Germinal center (tissue), 1 donor: Measurements from ENCODE around the gene FRMPD4.
"Not testable (repeated sequence)": the region's sequence is repeated elsewhere in the genome, so short reads cannot be mapped to it uniquely, and the experiment has no call there.

ENCODE experiments used
- DNase-seq: peaks from one replicate; pipeline ENCODE4 v3.0.0; 2012; ENCODE audit warnings: mixed read lengths, low spot score

Gene FRMPD4

GRCh38 chrX:12538096-12538495 is 399.8 kb downstream of the FRMPD4 start:
- DNase-seq = not testable (repeated sequence)

GRCh38 chrX:12542251-12542650 is 404.0 kb downstream of the FRMPD4 start:
- DNase-seq = not testable (repeated sequence)

GRCh38 chrX:12548341-12548740 is 410.1 kb downstream of the FRMPD4 start:
- DNase-seq = no peak

- no peak for DNase-seq
These were observed 410.5 kb downstream of the FRMPD4 start for GRCh38 chrX:12548746-12549145.

- no peak for DNase-seq
These were observed 415.9 kb downstream of the FRMPD4 start for GRCh38 chrX:12554206-12554605.

GRCh38 chrX:12563121-12563520 is 424.8 kb downstream of the FRMPD4 start:
- no peak for DNase-seq

- DNase-seq = no peak
These were observed 425.9 kb downstream of the FRMPD4 start for GRCh38 chrX:12564221-12564620.

- DNase-seq = no peak
These were observed 429.6 kb downstream of the FRMPD4 start for GRCh38 chrX:12567857-12568256.

GRCh38 chrX:12570859-12571501 is 432.7 kb downstream of the FRMPD4 start:
- no peak for DNase-seq

- DNase-seq = no peak
These were observed 441.0 kb downstream of the FRMPD4 start for GRCh38 chrX:12579311-12579710.

- DNase-seq = no peak
These were observed 442.3 kb downstream of the FRMPD4 start for GRCh38 chrX:12580548-12580947.

GRCh38 chrX:12581546-12581945 is 443.3 kb downstream of the FRMPD4 start:
- no peak for DNase-seq

- DNase-seq = no peak
These were observed 444.4 kb downstream of the FRMPD4 start for GRCh38 chrX:12582649-12583048.

GRCh38 chrX:12583543-12583942 is 445.3 kb downstream of the FRMPD4 start:
- DNase-seq = no peak

- DNase-seq = no peak
These were observed 457.4 kb downstream of the FRMPD4 start for GRCh38 chrX:12595720-12596119.

GRCh38 chrX:12610079-12610478 is 471.8 kb downstream of the FRMPD4 start:
- DNase-seq = no peak

- DNase-seq = no peak
These were observed 473.2 kb downstream of the FRMPD4 start for GRCh38 chrX:12611471-12611870.

GRCh38 chrX:12614266-12614665 is 476.0 kb downstream of the FRMPD4 start:
- no peak for DNase-seq

GRCh38 chrX:12615061-12615460 is 476.8 kb downstream of the FRMPD4 start:
- no peak for DNase-seq

- no peak for DNase-seq
These were observed 479.0 kb downstream of the FRMPD4 start for GRCh38 chrX:12617241-12617640.

- no peak for DNase-seq
These were observed 509.0 kb downstream of the FRMPD4 start for GRCh38 chrX:12647230-12647629.

- DNase-seq = no peak
These were observed 510.7 kb downstream of the FRMPD4 start for GRCh38 chrX:12648995-12649394.

GRCh38 chrX:12657433-12657832 is 519.2 kb downstream of the FRMPD4 start:
- DNase-seq = no peak

GRCh38 chrX:12657881-12658280 is 519.6 kb downstream of the FRMPD4 start:
- DNase-seq = no peak

- no peak for DNase-seq
These were observed 523.2 kb downstream of the FRMPD4 start for GRCh38 chrX:12661464-12661863.
